Measurements from ENCODE around the gene PTMA.

PTMA gene

GRCh38 chr2:231717281-231718171 lies 9.2 kb downstream of the PTMA start:
- TF ChIP-seq GLIS3 (CRISPR knock-in tag; IDR thresholded peaks at IDR 0.05) (no peak), ZNF70 (CRISPR knock-in tag; IDR thresholded peaks at IDR 0.05) (no peak), TSHZ2 (CRISPR knock-in tag; IDR thresholded peaks at IDR 0.05) (no peak), SNAI2 (CRISPR knock-in tag; IDR thresholded peaks at IDR 0.05) (no peak), CSDC2 (CRISPR knock-in tag; IDR thresholded peaks at IDR 0.05) (no peak), ZNF565 (CRISPR knock-in tag; conservative IDR thresholded peaks at IDR 0.05; ENCODE audit: low read depth) (no peak), ZFP3 (CRISPR knock-in tag; IDR thresholded peaks at IDR 0.05) (no peak), ZC3H10 (CRISPR knock-in tag; IDR thresholded peaks at IDR 0.05) (no peak), TOX (CRISPR knock-in tag; IDR thresholded peaks at IDR 0.05; ENCODE audit: borderline replicate concordance) (no peak), CREB5 (CRISPR knock-in tag; IDR thresholded peaks at IDR 0.05; ENCODE audit: low read depth) (no peak), BACH2 (CRISPR knock-in tag; IDR thresholded peaks at IDR 0.05; ENCODE audit: borderline replicate concordance) (no peak), CSRNP3 (CRISPR knock-in tag; IDR thresholded peaks at IDR 0.05) (no peak), PPARA (CRISPR knock-in tag; IDR thresholded peaks at IDR 0.05; ENCODE audit: borderline replicate concordance) (no peak), OSR1 (CRISPR knock-in tag; IDR thresholded peaks at IDR 0.05) (no peak), TCF4 (CRISPR knock-in tag; IDR thresholded peaks at IDR 0.05; ENCODE audit: borderline replicate concordance) (no peak), RARB (CRISPR knock-in tag; IDR thresholded peaks at IDR 0.05) (no peak), ISL1 (CRISPR knock-in tag; IDR thresholded peaks at IDR 0.05) (no peak), ESRRG (CRISPR knock-in tag; IDR thresholded peaks at IDR 0.05) (no peak), PATZ1 (CRISPR knock-in tag; IDR thresholded peaks at IDR 0.05; ENCODE audit: borderline replicate concordance) (no peak), ZNF8 (CRISPR knock-in tag; IDR thresholded peaks at IDR 0.05) (no peak)
- no peak for ATAC-seq

- no peak for TF ChIP-seq CSRNP3 (CRISPR knock-in tag; IDR thresholded peaks at IDR 0.05)
- TF ChIP-seq ARNTL (CRISPR knock-in tag; IDR thresholded peaks at IDR 0.05; ENCODE audit: borderline replicate concordance, low read depth): no peak
- TF ChIP-seq ISL1 (CRISPR knock-in tag; IDR thresholded peaks at IDR 0.05): no peak
- TF ChIP-seq ZNF8 (CRISPR knock-in tag; IDR thresholded peaks at IDR 0.05): no peak
- no peak for TF ChIP-seq GLIS3 (CRISPR knock-in tag; IDR thresholded peaks at IDR 0.05)
- no peak for TF ChIP-seq ZNF70 (CRISPR knock-in tag; IDR thresholded peaks at IDR 0.05)
- no peak for TF ChIP-seq BACH2 (CRISPR knock-in tag; IDR thresholded peaks at IDR 0.05; ENCODE audit: borderline replicate concordance)
- no peak for TF ChIP-seq ZC3H10 (CRISPR knock-in tag; IDR thresholded peaks at IDR 0.05)
- no peak for TF ChIP-seq ZNF565 (CRISPR knock-in tag; conservative IDR thresholded peaks at IDR 0.05; ENCODE audit: low read depth)
- no peak for TF ChIP-seq SNAI2 (CRISPR knock-in tag; IDR thresholded peaks at IDR 0.05)
- TF ChIP-seq ZFP3 (CRISPR knock-in tag; IDR thresholded peaks at IDR 0.05): no peak
- ATAC-seq: no peak
These were observed 10.5 kb downstream of the PTMA start for GRCh38 chr2:231718799-231719198.
